AG08395 (cell line): ENCODE results near the gene HDAC1.
A peak's percentile ranks its signal among the peaks of the same experiment; 100 is the strongest.
"Not testable (repeated sequence)": the region's sequence is repeated elsewhere in the genome, so short reads cannot be mapped to it uniquely, and the experiment has no call there.

Source experiments
- DNase-seq: peaks from one replicate; pipeline ENCODE4 v3.0.0; 2012; ENCODE audit warnings: mixed read lengths, low spot score

The HDAC1 gene

DNA sequence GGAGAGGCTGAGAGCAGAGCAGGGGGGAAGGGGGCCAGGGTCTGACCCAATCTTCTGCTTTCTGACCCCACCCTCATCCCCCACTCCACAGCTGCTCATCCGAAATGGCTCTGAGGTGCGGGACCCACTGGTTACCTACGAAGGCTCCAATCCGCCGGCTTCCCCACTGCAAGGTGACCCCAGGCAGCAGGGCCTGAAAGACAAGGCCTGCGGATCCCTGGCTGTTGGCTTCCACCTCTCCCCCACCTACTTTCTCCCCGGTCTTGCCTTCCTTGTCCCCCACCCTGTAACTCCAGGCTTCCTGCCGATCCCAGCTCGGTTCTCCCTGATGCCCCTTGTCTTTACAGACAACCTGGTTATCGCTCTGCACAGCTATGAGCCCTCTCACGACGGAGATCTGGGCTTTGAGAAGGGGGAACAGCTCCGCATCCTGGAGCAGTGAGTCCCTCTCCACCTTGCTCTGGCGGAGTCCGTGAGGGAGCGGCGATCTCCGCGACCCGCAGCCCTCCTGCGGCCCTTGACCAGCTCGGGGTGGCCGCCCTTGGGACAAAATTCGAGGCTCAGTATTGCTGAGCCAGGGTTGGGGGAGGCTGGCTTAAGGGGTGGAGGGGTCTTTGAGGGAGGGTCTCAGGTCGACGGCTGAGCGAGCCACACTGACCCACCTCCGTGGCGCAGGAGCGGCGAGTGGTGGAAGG lies 17.1 kb upstream of the HDAC1 start:
- DNase-seq, result no peak

DNA sequence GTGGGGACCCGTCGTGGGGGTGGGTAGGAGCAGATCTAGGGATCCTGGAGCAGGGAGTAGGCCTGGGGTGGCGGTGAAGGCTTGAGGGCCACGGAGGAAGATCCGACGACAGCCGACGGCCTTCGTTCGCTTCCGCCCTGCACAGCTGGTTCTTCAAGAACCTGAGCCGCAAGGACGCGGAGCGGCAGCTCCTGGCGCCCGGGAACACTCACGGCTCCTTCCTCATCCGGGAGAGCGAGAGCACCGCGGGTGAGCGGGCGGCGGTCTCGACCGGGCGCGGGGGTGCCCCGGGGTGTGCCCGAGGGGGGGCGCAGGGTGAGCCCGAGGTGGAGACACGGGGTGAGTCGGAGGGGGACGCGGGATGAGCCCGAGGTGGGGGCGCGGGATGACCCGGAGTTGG lies 16.5 kb upstream of the HDAC1 start:
- DNase-seq, result no peak

DNA sequence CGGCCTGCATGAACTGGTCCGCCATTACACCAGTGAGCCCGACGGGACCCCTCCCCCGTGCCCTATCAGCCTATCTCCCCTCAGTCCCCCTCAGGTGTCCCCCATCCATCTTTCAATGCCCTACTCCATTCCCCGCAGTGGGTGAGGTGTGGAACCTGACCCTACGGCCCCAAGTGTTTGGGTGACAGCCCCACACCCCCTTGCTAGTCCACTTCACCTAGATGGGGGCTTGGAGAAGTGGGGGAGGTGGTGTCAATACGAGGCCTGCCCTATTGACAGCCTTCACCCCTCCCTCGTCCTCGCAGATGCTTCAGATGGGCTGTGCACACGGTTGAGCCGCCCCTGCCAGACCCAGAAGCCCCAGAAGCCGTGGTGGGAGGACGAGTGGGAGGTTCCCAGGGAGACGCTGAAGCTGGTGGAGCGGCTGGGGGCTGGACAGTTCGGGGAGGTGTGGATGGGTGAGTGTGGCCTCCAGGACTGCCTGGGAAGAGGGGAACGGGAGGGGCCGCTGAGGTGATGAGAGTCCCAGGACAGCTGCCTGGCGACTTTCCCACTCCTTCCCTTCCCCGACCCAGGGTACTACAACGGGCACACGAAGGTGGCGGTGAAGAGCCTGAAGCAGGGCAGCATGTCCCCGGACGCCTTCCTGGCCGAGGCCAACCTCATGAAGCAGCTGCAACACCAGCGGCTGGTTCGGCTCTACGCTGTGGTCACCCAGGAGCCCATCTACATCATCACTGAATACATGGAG lies 15.7 kb upstream of the HDAC1 start:
- no peak for DNase-seq

DNA sequence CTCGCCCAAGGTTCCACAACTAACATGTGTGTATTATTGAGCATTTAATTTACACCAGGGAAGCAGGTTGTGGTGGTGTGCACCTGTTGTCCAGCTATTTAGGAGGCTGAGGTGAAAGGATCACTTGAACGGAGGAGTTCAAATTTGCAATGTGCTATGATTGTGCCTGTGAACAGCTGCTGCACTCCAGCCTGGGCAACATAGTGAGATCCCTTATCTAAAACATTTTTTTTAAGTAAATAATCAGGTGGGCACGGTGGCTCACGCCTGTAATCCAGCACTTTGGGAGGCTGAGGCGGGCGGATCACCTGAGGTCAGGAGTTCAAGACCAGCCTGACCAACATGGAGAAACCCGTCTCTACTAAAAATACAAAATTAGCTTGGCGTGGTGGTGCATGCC lies 7.1 kb upstream of the HDAC1 start:
- DNase-seq, result not testable (repeated sequence)

DNA sequence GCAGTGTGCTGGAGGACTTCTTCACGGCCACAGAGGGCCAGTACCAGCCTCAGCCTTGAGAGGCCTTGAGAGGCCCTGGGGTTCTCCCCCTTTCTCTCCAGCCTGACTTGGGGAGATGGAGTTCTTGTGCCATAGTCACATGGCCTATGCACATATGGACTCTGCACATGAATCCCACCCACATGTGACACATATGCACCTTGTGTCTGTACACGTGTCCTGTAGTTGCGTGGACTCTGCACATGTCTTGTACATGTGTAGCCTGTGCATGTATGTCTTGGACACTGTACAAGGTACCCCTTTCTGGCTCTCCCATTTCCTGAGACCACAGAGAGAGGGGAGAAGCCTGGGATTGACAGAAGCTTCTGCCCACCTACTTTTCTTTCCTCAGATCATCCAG lies 6.2 kb upstream of the HDAC1 start:
- DNase-seq, result no peak

DNA sequence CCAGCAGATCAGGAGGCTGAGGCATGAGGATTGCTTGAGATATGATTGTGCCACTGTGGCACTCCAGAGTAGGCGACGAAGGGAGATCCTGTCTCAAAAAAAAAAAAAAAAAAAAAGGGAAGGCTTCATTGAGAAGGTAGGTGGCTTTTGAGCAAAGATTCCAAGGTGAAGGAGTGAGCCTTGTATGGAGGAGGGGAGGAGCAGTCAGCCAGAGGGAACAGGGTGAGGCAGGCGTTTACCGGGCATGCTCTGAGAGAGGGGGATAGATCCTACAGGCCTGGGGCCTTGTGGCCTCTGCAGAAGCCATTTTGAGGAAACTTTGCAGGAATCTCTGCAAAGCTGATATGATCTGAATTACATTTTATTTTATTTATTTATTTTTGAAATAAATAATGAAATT lies 5.1 kb upstream of the HDAC1 start:
- no peak for DNase-seq

DNA sequence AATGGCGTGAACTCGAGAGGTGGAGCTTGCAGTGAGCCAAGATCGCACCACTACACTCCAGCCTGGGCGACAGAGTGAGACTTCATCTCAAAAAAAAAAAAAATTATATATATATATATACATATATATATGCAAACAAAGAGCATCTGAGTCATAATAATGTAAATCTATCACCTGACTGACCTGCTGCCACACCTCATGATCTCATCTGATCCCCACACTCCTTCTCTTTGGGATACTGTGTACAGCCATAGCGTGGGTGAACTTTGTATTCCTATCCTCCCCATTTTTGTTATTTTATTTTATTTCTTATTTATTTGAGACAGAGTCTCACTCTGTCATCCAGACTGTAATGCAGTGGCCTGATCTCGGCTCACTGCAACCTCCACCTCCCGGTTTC lies 2.6 kb upstream of the HDAC1 start:
- DNase-seq, result no peak

DNA sequence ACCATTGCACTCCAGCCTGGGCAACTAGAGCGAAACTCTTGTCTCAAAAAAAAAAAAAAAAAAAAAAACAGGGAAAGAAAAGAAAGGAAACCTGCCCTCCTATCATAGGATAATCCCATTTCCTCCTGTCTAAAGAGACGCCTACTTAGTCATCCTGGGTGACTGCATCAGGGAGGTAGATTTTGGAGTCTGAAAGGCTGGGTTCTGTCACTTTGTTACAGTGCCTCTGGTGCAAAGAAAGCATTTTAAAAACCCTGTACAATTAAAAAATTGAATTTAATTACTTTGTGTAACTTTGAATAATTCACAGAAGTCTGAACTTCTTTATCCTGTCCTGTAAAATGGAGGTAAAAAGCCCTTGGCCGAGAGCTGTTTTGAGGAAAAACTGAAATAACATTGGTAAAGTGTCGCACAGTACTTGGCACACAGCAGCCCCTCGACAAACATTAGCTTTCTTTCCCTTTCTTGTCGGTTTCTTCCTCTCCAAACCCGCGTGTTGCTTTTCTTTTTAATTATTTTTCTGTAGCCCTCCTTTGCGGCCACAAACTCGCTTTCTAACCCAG lies 657 bp upstream of the HDAC1 start:
- peak; percentile 35 for DNase-seq

DNA sequence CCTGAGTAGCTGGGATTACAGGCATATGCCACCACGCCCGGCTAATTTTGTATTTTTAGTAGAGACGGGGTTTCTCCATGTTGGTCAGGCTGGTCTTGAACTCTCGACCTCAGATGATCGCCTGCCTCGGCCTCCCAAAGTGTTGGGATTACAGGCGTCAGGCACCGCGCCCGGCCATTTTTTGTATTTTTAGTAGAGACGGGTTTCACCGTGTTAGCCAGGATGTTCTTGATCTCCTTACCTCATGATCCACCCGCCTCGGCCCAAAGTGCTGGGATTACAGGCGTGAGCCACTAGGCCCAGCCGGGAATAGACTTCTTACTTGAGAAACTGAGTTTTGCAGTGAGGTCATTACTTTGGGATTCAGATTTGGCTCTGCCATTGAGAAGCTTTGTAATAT lies 6.3 kb downstream of the HDAC1 start:
- DNase-seq, result not testable (repeated sequence)

DNA sequence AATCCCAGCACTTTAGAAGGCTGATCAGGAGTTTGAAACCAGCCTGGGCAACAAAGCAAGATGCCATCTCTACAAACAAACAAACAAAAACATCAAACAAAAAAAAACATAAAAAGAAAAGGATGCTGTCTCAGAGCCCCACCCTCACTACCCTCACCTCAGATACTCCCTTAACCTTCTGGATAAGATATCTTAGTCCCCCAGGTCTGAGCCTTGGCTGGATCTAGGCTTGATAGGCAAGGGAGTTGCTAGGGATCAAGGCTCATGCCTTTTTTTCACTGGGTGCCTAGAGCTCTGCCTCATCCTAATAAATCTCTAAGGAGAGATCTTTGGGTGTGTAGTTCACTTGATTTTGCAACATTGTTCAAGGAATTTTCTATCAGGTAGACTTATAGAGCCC lies 7.4 kb downstream of the HDAC1 start:
- DNase-seq, result no peak

DNA sequence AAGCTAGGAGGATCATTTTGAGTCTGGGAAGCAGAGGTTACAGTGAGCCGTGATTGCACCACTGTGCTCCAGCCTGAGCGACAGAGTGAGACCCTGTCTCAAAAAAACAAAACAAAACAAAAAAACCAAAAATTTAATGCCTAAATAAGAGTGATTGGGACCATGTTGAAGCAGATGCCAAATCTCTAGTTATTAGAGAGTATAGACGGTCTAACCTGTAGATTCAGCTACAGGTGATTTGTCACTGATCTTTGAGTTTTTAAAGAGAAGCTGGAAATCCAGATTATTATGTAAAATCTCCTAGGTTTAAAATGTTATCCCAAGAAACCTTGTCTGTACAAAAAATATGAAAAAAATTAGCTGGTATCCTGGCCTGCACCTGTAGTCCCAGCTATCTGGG lies 11.5 kb downstream of the HDAC1 start:
- no peak for DNase-seq

DNA sequence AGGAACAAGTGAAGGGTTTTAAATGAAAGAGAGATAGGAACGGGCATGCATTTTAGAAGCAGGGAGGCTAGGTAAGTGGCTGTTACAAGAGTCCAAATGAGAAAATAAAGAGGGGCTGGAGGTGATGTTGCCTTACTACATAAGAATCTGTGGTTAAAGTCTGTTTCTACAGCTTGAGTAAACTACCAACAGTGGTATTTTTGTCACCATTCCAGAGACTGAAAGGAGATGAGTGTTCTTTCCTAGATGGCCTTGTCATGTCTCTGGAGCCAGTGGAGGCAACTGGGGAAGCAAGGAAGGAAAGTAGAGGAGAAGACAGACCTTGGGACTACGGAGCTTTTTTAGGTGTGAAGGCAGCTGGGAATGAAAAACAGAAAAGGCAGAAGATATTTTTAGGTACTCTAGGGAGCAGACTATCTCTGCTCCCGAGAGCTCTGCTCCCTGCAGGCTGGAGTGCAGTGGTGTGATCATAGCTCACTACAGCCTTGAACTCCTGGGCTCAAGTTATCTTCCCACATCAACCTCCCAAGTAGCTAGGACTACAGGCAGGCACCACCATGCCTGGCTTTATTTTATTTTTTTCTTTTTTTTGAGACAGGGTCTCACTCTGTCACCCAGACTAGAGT lies 12.2 kb downstream of the HDAC1 start:
- peak; percentile 28 for DNase-seq

DNA sequence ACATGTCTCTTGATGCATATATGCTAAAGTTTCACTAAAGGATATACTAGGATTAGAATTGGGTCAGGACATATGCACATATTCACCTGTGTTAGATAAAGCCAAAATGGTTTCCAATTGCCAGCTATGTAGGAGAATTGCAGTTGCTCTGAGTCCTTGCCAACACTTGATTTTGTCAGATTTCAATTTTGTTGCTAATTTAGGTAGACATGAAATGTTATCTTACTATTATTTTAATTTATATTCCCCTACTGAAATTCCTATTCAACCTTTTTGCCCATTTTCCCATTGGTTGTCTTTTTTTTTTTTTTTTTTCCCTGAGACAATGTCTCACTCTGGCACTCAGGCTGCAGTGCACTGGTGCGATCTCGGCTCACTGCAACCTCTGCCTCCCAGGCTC lies 13.4 kb downstream of the HDAC1 start:
- no peak for DNase-seq

DNA sequence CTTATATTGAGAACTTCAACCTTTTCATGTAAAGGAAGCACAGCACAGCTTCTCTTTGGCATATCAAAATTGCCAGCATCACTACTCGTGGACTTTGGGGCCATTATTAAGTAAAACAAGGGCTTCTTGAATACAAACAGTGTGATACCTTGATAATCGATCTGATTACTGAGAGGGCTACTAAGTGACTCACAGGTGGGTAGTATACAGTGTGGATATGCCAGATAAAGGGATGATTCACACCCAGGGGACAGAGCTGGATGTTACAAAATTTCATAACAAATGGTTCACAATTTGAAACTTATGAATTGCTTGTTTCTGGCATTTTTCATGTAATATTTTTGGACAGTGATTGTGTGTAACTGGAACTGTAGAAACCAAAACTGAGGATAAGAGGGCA lies 15.4 kb downstream of the HDAC1 start:
- DNase-seq, result peak; percentile 21

DNA sequence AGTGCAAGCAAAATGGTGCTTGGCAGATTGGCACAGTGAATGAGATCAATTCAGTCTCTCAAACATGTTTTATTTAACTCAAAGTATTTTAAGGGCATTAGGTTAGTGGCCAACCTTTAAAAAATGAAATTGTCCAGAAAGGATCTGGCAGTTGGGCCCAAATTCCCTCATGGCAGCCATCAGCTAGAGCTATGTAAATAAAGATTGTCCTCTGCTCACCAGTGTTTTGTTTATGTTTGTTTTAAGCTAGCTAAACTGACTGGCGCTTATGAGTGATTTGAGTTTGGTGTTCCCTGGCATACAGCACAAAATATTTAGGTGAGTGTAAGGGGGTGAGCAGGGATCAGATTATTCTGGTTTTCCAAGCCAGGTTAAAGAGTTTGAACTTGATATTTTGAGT lies 18.1 kb downstream of the HDAC1 start:
- no peak for DNase-seq

DNA sequence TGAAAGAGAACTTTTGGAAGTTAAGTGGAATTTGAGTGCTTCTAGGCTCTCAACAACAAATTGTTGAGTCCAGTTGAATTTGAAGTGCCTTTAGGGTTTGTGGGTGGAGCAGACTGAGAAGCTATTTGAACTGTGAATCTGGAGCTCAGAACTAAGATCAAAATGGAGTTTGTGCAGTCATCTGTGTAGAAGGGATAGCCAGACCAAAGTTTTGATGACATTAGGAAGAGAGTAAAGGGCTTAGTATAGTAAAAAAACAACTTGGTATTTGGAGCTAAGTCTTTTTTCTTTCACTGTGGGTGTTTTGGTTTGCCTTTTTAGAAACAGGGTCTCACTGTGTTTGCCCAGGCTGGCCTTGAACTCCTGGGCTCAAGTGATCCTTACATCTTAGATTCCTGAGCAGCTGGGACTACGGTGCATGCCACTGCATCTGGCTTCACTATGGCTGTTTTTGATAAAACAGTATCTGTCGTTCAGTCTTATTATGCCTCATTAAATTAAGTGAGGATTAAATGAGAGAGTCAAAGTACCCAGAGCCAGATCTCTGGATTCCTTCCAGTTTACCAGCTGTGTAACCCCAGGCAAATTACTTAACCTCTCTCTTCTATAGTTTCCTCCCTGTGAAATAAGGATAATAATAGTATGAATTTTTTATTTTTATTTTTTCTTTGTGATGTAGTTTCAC lies 20.0 kb downstream of the HDAC1 start:
- DNase-seq, result no peak

DNA sequence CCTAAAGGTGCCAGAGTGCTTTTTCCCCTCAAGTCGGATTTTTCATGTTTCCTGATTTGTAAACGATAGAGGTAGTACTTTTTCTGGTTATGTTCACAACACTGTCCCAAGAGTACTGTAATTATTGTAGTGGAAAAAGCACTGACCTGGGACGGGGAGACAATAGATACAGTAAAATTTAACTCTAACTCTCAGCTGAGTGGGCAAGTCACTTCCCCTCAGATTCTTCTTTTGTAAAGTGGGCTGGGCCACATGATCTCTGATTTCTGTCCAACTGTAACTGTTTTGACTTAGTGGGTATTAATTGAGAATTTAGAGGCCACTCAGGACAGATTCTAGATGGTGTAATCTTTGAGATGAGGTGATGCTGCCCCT lies 25.0 kb downstream of the HDAC1 start:
- DNase-seq, result no peak

DNA sequence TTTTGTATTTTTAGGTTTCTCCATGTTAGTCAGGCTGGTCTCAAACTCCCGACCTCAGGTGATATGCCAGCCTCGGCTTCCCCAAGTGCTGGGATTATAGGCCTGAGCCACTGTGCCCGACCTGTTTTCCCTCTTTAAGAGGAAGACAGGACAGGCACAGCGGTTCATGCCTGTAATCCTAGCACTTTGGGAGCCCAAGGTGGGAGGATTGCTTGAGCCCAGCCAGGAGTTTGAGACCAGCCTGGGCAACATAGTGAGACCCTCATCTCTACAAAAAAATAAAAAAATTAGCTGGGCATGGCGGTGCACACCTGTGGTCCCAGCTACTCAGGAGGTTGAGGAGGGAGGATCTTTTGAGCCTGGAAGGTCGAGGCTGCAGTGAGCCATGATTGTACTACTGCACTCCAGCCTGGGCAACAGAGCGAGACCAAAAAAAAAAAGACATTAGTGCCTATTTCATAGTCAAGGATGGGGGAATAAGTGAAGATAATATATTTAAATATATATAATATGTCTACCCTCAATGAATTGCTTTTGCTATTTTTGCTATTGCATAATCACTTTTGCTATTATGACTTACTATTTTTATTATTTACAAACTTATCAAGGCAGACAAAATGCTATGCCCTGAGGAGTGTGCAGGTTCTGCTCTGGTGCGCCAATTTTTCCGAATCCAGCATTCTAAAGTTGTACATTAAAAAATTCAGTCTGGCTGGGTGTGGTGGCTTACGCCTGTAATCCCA lies 26.4 kb downstream of the HDAC1 start:
- DNase-seq, result no peak

DNA sequence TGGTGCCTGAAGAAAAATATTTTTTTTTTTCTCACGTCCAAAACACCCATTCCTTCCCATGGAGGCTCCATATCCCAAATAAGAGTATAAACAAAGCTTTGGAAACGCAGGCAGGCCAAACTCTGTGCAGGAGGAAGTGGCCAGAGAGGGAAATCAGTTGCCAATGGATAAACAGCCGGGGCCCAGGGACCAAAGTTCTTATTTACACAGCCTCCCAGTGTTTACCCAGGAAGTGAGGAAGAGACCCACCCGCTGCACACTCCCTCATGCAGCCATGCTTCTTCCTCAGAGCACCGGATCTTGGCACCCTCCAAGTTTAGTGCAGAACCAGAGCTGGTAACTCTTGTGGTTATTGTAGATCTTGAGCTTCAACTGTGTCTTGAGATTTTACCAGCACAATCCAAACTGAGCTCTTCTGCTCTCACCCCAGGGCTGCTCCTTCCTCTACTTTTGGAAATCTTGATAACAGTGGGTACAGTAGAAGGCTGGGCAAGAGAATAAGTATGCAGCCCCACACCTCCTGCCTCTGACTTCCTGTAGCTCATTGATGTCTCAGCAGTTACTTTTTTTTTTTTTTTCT lies 29.9 kb downstream of the HDAC1 start:
- DNase-seq, result no peak

DNA sequence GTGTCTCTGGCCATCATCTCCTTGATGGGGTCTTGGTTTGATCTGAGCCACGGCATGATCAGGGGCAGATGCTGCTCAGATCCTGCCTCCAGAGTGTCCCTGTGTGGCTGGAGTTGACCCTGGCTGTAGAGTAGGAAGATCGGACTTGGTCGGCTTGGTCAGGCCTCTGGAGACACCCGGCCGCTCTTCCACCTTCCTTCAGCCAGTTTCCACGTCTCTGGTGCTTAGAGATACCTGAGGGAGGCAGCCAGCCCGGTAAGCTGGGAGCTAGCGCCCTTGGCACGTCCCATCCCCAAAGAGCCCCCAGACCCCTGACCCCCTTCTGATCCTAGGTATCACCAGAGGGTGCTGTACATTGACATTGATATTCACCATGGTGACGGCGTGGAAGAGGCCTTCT lies 35.3 kb downstream of the HDAC1 start:
- no peak for DNase-seq

DNA sequence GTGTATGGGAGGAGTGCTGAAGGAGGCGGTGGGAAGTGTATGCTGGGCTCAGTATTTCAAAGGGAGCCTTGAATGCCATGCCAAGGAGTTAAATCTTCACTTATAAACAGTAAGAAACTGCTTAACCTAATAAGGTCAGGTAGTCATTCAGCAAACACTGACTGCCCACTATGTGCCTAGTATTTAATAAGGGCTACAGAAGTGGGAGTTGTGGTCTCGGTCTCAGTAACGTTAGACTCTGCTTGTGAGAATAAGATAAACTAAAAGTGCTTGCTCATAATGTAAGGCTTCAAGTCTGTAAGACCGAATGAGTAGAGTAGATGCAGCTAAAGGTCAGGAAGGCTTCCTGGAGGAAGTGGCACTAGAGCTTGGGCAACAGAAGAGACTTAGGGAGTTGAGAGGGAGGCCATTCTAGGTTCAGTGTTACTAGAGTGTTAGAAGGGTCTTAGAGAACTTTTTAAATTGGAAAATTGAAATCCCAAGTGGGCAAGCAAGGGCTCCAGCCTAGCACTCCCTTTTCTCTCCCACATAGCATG lies 38.1 kb downstream of the HDAC1 start:
- no peak for DNase-seq
